GM21423 (cell line): Measurements from ENCODE around the gene FOXJ3.

Source experiments
- ATAC-seq: cut with Tn5 transposase; IDR thresholded peaks from one replicate; pipeline ENCODE4 v1.9.1; 2021; ENCODE audit warnings: mild to moderate bottlenecking, moderate library complexity; ENCODE audit not compliant: unreplicated experiment

Gene FOXJ3

DNA sequence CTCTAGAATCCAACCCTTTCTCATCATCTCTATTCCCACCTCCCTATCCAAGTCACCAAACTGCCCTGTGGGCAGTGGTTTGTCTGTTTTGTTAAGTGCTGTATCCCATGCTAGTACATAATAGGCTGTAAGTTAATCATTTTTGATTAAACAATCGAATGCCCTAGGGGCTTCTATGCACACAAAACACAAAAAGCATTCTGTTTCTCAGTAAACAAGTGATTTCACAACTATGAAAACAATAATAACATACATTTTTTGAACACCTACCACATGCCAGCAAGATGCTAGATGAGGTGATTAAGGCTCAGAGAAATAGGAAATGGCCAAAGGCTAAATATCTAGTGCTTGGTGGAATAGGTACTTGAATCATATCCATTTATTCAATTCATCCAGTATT is 186.9 kb downstream of the FOXJ3 start:
- no peak for ATAC-seq

DNA sequence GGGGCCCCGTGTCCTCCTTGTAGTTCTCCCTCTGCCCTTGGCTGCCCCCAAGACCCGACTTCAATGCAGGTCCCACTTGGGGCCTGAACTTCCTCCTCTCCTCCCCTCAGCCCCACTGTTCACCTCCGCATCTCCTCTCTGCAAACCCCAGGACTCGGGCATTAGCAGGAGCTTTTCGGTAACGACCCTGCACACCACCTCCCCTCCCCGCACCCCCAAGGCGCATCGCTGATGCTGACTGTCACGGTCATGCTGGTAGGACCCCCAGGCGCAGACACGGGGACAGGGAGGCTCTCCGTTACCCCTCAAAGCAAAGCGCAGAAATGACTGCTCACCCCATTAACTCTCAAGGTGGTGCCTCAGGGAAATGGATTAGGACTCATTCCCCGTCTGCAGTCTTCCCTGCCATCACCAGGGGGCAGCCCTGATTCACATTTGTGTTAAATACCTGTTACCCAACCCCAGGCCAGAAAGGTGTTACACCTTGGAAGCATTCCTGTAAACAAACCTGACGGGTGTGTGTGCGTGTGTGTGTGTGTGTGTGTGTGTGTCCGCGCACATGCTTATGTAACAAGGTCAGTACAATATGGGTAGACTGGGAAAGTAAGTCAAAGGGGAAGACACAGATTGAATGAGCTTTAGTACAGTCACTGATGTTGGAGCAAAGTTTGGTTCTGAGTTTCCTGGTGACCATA is 188.3 kb downstream of the FOXJ3 start:
- ATAC-seq, result no peak

DNA sequence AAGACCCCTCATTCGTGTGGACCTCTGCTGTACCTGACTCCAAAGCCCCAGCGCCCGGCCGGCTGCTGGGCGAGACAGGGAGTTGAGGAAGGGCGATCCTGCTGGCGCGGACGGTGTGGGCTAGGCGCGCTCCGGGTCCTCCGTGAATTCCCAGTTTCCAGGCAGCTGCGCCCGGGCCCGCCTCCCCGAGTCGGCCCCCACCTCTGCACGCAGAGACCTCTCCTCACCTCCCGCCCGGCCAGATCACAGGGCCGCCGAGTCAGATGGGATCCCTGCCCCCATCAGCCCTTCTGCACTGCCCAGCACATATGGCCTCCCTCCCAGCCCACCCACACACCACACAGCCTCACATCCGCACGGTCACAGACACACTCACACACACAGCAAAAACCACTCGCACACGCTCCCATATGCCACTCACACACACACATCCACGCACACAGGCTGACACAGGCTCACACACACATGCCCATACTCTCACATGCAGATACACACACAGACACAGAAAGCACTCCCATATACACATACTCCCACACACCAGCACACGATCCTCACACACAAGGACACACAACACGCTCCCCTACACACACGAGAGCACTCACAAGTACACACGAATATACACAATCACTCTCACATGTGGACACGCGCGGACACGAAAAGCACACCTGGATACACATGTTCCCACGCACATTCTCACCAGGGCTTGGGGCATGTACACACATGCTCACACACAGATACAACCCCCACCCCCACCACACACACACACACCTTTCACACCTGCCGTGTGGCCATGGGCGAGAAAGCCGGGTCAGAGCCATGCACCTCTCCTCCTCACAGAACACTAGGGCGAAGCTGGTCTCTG is 189.0 kb downstream of the FOXJ3 start:
- ATAC-seq, result no peak

DNA sequence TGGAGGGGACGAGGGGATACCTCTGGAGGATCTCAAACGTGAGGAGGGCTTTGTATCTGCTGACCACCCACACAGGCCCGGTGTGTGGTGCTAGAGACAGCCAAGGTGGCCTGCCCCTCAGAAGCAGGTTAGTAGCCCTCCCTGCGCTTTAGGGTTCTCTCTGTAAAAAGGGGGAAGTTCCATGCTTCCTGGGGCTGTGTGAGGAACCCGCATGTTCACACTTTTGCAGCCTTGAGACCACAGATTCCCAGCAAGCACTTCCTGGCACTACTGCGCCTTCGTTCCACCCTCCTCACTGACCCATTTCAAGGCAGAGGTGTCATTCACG is 189.7 kb downstream of the FOXJ3 start:
- ATAC-seq, result no peak

DNA sequence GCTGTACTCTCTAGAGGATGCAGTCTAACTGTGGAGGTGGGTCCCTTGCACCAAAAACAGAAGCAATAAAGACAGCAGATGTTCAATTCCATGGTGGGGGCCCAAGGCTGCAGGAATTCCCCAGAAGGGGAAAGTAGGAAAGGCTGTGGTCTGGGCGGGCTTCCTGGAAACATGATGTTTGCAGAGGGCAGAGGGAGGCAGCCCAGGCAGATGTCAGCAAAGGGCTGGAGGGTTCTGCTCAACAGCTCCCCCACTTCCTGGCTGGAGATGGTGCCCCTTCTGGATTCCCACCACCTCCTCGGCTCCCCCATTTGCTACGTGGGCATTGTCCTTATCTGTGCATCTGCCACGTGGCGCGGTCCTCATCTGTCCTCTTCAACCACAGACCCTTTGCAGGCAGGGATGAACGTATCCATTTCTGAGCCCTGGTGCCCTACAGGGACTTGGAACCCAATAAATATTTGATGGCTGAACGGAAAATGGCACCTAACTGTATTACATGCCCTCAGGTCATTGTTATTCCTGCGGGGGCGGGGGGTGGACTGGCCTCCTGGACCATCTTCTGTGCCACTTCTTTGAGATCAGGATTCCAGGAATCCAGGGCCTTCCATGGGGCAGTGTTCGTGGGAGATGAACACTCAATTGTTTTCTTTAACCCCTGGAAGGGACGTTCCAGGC is 190.2 kb downstream of the FOXJ3 start:
- no peak for ATAC-seq

DNA sequence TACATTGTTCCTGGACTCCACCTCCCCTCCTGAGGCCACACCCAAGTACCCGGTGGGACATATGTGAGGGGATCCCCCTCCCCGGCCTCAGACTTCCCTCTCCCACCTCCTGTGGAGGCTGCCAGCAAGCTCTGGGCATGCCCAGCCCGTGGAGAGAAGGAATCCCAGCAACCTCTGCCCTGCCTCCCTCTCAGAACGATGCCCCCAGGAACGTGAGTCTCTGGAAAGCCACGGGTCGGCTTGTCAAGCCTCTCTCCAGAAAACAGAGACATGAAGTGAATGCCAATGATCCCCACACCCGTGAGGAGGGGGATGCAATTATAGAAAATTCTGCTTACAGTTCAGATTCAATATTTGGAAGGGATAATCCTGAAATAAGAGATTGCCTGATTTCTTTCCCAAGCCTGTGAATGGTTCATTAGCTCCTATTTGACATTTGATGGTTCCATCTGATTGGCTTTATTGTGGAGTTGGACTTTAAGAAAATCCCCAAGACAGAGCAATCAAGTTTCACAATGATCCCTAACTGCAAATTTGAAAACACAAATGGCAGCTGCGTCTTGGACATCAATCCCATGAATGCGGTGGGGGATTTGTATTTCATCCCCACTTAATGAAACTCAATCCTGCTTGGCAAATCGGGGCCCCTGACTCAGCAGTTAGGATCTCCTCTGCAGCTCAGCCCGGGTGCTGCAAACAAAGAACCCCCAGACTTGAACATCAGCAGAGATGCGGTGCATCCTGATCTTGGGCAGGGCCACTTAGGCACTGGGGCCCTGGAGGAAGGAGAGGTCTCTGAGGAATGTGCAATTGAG is 190.9 kb downstream of the FOXJ3 start:
- no peak for ATAC-seq

DNA sequence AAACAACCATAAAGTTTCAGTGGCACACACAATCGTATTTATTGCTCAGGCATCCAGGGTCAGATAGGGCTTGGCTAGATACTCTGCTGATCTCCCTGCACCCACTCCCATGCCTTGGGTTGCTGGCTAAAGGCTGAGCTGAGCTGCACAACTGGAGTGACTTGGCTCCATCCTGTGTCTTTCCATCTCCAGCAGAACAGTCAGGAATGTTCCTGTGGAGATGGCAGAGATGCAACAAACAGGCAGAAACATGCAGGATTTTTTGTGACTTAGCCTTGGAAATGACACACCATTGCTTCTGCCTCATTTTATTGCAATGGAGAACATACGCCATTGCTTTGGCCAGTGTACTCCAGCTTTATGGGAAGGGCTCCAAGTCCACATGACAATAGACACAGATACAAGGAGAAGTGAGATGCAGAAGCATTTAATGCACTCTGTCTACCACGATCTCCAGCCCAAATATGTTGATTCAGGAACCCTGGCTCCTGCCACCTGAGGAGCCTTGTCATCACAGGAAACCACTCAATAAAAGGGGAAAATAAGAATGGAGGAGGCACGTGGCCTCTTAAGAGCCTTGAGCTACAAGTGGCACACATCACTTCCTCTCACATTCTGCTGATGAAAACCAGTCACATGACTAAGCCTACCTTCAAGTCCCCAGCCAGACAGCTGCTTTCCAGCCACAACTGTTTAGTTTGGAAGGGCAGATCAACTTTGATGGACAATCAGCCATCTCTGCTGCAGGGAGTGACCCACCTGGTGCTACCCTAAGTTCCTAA is 191.9 kb downstream of the FOXJ3 start:
- ATAC-seq, result no peak

DNA sequence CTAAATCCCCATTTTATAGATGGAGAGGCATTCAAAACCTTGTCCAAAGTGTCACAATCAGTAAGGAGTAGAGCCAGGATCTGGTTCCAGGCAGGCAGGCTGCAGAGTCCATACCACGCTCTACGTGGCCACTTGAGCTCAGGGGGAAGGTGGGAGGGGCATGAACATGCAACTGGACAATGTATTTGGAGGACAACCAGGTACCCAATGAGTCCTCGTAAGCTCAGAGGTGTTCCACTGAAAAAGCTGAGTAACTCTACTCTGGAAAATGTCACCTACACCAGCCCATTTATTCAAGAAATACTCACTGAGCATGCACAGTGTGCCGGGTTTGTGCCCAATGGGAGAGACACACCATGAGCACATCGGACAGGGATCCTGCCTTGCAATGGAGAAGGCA is 193.1 kb downstream of the FOXJ3 start:
- no peak for ATAC-seq

DNA sequence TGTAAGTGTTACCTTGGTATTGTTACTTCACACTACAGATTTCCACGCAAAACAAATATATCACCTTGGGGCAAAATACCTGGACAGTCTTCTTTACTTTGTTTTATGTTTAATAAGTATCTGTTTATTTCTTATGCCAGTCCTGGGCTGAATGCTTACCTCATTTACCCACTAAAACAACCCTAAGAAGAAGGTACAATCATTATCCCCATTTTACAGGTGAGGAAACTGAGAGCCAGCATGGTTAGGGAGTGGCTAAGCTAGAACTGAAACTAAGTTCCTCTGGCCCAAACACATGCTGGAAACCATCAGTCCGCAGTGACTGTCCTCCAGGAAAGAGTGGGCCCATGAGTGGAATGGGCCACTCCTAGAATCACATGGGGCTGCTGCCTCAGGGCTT is 194.8 kb downstream of the FOXJ3 start:
- ATAC-seq, result no peak

DNA sequence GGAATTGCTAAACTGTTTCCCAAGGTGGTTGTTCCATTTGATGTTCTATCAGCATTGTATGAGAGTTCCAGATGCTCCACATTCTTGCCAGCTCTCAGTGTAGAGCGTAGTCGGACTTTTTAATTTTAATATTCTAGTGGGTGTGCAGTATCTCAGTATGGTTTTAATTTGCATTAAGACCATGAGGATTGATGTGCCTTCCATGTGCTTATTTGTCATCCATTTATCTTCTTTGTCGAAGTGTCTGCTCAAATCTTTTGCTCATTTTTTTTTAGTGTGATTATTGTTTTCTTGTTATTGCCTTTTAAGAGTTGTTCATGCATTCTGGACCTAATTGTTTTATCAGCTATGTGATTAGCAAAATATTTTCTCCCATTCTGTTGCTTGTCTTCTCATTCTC is 195.6 kb downstream of the FOXJ3 start:
- ATAC-seq, result no peak

DNA sequence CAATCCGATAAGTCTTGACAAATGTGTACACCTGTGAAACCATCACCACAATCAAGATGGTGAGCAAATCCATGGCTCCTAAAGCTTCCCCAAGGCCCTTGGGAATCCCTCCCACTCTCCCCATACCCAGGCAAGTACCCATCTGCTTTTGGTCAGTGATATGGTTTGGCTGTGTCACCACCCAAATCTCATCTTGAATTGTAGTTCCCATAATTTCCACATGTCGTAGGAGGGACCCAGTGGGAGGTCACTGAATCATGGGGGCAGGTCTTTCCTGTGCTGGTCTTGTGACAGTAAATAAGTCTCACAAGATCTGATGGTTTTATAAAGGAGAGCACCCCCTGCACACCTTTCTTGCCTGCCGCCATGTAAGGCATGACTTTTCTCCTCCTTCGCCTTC is 196.4 kb downstream of the FOXJ3 start:
- ATAC-seq, result no peak

DNA sequence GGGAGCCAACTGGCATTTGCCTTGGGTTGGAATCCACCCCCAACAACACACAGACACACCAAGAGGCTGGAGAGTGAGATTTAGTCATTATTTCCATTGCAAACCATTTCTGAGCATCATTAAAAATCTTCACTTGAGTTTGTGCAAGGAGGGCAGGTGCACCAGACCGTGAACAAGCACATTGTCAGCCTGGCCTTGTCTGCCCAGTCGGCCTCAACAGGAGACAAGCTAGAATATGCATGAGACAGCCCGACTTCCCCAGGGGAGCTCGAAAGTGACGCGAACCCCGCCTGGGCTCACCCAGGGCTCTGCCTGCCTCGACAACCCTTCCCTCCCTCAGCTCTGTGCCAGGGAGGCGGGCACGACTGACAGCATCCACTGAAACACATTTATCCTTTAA is 197.3 kb downstream of the FOXJ3 start:
- no peak for ATAC-seq

DNA sequence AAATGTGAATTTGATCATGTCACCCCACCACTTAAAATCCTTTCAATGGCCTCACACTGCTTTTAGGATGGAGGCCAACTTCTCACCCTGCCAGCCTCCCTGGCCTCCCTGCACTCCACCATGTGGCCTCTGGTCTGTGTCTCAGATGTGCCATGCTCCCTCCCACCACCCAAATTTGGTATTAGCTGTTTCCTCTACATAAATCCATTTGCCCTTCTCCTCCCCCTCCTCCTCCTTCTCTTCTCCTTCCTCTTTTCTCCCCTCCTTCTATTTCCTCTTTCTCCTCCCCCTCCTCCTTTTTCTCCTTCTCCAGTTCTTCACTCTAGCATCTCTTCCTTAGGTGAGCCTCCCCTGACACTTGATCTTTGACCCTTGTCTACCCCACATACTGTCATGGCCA is 198.6 kb downstream of the FOXJ3 start:
- ATAC-seq, result no peak

DNA sequence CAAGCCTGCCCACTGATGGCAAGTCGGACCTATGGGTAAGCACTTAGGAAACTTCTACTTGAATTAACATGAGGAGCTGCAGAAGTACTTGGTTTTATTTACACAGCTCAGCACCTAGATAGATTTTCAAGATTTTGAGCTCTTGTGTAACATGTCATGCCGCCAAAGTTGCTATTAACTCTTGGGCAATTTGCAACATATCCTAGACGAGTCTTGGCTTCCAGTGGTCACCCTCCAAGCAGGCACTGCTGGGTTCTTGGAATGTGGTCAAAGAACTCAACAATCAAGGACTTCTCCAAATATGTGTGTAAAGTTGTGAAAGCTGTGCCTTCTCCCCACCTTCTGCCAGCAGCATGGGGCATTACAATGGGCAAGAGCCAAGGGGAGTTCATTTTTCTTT is 199.6 kb downstream of the FOXJ3 start:
- no peak for ATAC-seq

DNA sequence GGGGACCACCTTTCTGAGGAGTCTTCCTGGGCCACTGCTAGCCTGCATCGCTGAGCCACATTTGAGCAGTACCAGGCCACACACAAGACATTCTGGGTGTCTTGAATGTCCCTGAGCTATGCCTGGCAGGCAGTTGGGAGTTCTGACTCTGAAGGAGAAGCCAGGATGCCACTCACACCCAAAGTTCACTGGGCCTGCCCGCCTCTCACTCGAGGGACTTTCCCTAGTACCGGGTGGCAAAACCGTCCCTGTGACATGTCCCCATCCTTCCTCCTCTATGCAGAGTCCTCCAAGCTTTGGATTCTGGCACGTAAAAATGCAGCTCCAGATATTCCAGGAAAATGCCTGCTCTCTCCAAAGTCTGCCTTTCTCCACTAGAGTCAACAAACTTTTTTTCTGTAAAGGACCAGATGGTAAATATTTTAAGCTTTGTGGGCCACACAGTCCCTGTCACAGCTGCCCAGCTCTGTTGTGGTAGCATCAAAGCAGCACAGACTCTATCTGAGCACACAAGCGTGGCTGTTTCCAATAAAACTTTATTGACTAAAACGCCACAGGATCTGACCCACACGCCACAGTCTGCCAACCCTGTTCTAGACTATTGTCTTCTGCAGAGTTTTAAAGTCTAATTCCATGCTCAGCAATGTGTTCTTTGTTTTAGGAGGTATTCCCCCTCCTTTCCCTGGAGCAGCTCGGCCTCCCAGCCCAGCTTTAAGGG is 201.1 kb downstream of the FOXJ3 start:
- no peak for ATAC-seq

DNA sequence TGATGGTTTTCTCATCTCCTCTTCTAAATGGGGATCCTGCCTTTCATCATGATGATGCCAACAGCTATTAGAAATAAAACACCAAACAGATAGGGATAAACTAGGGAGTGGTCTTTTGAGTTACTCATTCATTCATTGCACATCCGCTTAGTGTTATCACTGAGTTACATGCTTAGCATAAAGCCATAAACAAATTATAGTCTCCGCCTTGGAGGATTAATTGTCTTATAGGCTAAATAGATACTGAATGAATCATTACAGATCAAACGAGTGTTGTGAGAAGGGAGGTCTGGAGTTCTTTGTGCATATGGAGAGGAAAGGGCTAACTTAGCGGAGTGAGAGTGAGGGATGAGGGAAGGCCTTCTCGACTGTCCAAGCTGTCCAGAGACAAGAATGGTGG is 201.6 kb downstream of the FOXJ3 start:
- no peak for ATAC-seq

DNA sequence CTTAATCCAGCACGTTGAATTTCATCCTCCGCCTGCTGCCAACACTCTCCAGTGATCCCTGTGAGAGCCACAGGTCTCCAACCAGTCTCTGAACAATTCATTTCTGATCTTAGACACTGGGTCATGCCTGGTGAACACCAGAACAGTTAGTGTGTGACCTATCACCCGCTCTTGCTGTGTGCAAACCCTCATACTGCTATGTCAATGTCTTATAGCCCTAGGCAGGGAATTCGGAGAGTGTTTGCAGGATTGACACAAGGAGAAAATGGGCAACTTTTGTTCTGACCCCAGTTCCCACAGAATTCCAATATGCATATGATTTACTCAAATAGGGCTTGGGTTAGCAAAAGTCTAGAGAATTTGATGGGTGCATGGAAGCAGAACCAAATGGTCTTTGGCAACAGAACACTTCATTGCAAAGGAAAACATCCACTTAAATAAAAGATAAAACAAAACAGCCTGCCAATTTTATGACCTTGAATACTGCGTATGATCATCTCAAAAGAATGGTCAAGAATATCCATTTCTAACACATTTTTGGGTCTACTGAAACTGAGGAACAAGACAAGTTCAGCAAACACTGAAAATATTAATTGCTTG is 204.9 kb downstream of the FOXJ3 start:
- ATAC-seq, result no peak

DNA sequence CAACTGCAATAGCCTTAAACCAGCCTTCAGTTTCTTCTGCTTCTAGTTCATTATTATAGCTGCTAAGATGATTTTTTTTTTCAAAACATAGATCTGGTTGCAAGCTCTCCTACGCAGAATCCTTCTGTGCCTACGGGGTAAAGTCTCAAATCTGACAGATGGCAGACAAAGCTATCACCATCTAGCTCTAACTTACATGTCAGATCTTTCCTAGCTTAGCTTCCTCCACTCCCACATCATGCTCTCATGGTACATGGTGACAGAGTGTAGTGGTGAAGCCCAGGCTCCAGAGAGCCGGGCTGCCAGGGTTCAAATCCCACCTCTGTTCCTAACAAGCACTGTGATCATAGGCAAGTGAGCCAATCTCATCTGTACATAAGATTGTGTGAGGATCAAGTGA is 206.1 kb downstream of the FOXJ3 start:
- no peak for ATAC-seq

DNA sequence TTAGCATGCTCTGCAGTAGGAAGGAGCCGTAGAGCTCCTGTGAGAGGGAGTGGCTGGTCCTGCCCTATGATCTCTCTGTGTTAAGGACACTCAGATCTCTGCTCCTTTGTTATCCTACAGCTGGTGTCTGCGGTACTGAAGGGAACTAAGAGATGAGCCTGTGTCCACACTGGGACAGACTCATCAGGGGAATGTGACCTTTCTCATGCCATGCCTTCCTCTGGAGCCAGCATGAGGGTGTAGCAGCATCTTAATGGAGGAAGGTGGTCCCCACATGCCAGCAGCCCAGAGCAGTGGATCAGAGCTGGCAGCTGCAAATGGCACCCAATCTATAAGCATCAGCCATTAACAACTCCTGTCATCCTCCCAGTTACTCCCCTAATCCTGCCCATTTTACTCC is 206.5 kb downstream of the FOXJ3 start:
- no peak for ATAC-seq
